ENCODE measurements around the gene IQGAP3. TPM values are rescaled to one million over a fixed set of nuclear protein-coding genes. Genes with fewer than 3 reads are reported as not detected.
A peak's percentile ranks its signal among the peaks of the same experiment; 100 is the strongest.
"Not testable (repeated sequence)": the region's sequence is repeated elsewhere in the genome, so short reads cannot be mapped to it uniquely, and the experiment has no call there.

IQGAP3 gene
- total RNA-seq, 1 experiment from 2014 or later, result 93.6 TPM

- TF ChIP-seq CTCF (IDR thresholded peaks at IDR 0.05; ENCODE audit: unreplicated experiment), result peak; percentile 50
- H3K27ac Mint-ChIP-seq (ENCODE audit: unreplicated experiment), result no peak overlapping the region
- no peak overlapping the region for H3K4me3 Mint-ChIP-seq (ENCODE audit: low read depth, unreplicated experiment)
- BruUV-seq (replicated peaks), result no TSS peak
- H3K36me3 Mint-ChIP-seq (ENCODE audit: insufficient read depth, unreplicated experiment), result no peaks in the 10 kb centered on the region
- peaks cover 23% of the 10 kb centered on the region for H3K4me1 Mint-ChIP-seq (ENCODE audit: low read depth, unreplicated experiment)
- CTCF ChIA-PET, result interaction anchor here (0.7 to 1.8 kb wide), 11 partner anchors 12 to 223 kb away, joined by 3 to 8 read pairs (median 4); partner anchors contain the start of gene HAPLN2
- H3K9me3 Mint-ChIP-seq (ENCODE audit: low read depth, unreplicated experiment), result no peaks in the 10 kb centered on the region
- intact Hi-C loops (cut with micrococcal nuclease; ENCODE audit: unreplicated experiment), result loop anchor here (1.0 to 2.0 kb wide), 2 partner anchors 24 to 225 kb away; no protein-coding TSS in a partner anchor
- no peaks in the 10 kb centered on the region for H3K27me3 Mint-ChIP-seq (ENCODE audit: unreplicated experiment)
- peak; percentile 64 for DNase-seq
Observed at GRCh38 chr1:156608036-156608674, 35.8 kb upstream of the IQGAP3 start.

GRCh38 chr1:156607344-156607743 lies 35.0 kb upstream of the IQGAP3 start:
- intact Hi-C loops (cut with micrococcal nuclease; ENCODE audit: unreplicated experiment); CTCF ChIA-PET; BruUV-seq (replicated peaks); DNase-seq; H3K36me3 Mint-ChIP-seq (ENCODE audit: insufficient read depth, unreplicated experiment); H3K27ac Mint-ChIP-seq (ENCODE audit: unreplicated experiment); H3K9me3 Mint-ChIP-seq (ENCODE audit: low read depth, unreplicated experiment); H3K27me3 Mint-ChIP-seq (ENCODE audit: unreplicated experiment); H3K4me3 Mint-ChIP-seq (ENCODE audit: low read depth, unreplicated experiment): not testable (repeated sequence)
- H3K4me1 Mint-ChIP-seq (ENCODE audit: low read depth, unreplicated experiment), result peaks cover 20% of the 10 kb centered on the region

- peak; percentile 40 for TF ChIP-seq CTCF (IDR thresholded peaks at IDR 0.05; ENCODE audit: unreplicated experiment)
- intact Hi-C loops (cut with micrococcal nuclease; ENCODE audit: unreplicated experiment), result no loop called here
Observed at GRCh38 chr1:156602557-156602993, 30.2 kb upstream of the IQGAP3 start.

GRCh38 chr1:156601892-156602291 lies 29.5 kb upstream of the IQGAP3 start:
- Mint-ChIP-seq H3K4me3 (ENCODE audit: low read depth, unreplicated experiment) (peak overlapping the region; percentile 80), H3K27me3 (ENCODE audit: unreplicated experiment) (no peaks in the 10 kb centered on the region), H3K9me3 (ENCODE audit: low read depth, unreplicated experiment) (no peaks in the 10 kb centered on the region), H3K4me1 (ENCODE audit: low read depth, unreplicated experiment) (peaks cover 8% of the 10 kb centered on the region), H3K36me3 (ENCODE audit: insufficient read depth, unreplicated experiment) (peaks cover 30% of the 10 kb centered on the region), H3K27ac (ENCODE audit: unreplicated experiment) (peak overlapping the region; percentile 84)
- TF ChIP-seq CTCF (IDR thresholded peaks at IDR 0.05; ENCODE audit: unreplicated experiment), result no peak
- no peak for DNase-seq
- no TSS peak for BruUV-seq (replicated peaks)
- intact Hi-C loops (cut with micrococcal nuclease; ENCODE audit: unreplicated experiment), result loop anchor here (2.0 kb wide), 1 partner anchor 145 kb away; no protein-coding TSS in a partner anchor
- CTCF ChIA-PET, result interaction anchor here (0.6 to 1.5 kb wide), 3 partner anchors 10 to 21 kb away, joined by 3 to 10 read pairs (median 3); partner anchors contain the start of gene NAXE

More at GRCh38 chr1:156602557-156602993, 30.2 kb upstream of the IQGAP3 start:
- Mint-ChIP-seq H3K27me3 (ENCODE audit: unreplicated experiment) (no peaks in the 10 kb centered on the region), H3K9me3 (ENCODE audit: low read depth, unreplicated experiment) (no peaks in the 10 kb centered on the region), H3K36me3 (ENCODE audit: insufficient read depth, unreplicated experiment) (peaks cover 27% of the 10 kb centered on the region), H3K27ac (ENCODE audit: unreplicated experiment) (peak overlapping the region; percentile 28), H3K4me3 (ENCODE audit: low read depth, unreplicated experiment) (peak overlapping the region; percentile 80), H3K4me1 (ENCODE audit: low read depth, unreplicated experiment) (peaks cover 8% of the 10 kb centered on the region)
- no peak for DNase-seq
- CTCF ChIA-PET, result interaction anchor here (1.5 kb wide), 1 partner anchor 21 kb away, joined by 3 read pairs; no protein-coding TSS in a partner anchor
- no TSS peak for BruUV-seq (replicated peaks)

All from Calu3 (cell line).